Measurements from ENCODE around the gene TMX3. TPM values are rescaled to one million over a fixed set of nuclear protein-coding genes. Genes with fewer than 3 reads are reported as not detected.

The TMX3 gene
- polyA plus RNA-seq, 3 donors: 57.3 to 78.5 (median 64.8) TPM

DNA sequence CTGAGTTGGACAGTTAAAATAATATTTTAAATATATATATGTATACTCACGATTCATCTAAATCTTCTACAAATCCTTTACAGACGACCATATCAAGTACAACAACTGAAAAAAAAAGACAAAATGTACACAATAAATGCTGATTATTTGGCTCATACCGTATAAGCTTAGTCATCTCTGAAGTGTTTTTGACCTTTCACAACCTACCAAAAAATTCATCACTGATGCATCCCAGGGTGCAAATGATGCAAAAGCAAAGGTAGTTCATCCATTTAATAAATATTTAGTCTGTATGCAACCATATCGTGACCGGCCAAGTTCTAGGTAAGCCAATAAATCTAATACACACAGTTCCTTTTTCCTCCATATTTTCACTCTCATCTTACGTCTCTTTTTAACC lies 1.1 kb downstream of the TMX3 start:
- no peak for DNase-seq (ENCODE audit: low read depth in 3 of 3, low spot score in 2 of 3)

DNA sequence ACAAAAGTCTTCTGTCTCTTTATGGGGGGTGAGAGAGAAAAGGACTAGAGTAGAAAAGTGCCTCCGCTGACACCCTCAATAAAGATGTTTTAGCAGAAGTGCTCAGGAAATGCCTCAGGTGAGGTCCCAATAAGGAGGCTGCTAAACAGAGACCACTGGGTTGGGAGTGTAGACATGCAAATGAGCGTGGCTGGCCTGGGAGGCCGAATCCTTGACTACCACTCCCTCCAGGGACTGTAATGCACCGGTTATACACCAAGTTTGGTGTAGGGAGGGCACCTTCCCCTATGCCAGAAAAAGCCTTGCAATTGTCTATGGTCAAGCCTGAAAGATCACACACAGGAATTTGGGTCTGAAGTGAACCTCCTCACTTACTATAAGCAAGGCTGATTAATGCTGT lies 1.8 kb downstream of the TMX3 start:
- DNase-seq (ENCODE audit: low read depth in 3 of 3, low spot score in 2 of 3): no peak

GRCh38 chr18:68707646-68708045 lies 7.3 kb downstream of the TMX3 start:
- no peak for DNase-seq (ENCODE audit: low read depth in 3 of 3, low spot score in 2 of 3)

DNA sequence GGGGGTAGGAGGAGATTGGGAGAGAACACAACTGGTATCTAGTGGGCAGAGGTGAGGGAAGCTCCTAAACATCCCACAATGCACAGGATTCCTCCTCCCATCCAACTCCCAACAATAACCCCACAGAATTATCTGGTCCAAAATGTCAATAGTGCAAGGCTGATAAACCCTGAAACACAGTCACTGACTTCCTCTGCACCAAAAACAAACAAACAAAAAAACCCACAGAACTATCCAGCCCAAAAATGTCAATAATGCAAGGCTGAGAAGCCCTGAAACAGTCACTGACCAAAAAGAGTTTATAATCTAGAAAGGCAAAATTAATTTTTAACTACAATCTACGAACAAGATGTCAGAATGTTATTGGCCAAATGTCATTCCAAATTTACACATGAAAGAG lies 9.8 kb downstream of the TMX3 start:
- DNase-seq (ENCODE audit: low read depth in 3 of 3, low spot score in 2 of 3): no peak

GRCh38 chr18:68703326-68703725 lies 11.6 kb downstream of the TMX3 start:
- DNase-seq (ENCODE audit: low read depth in 3 of 3, low spot score in 2 of 3): no peak

DNA sequence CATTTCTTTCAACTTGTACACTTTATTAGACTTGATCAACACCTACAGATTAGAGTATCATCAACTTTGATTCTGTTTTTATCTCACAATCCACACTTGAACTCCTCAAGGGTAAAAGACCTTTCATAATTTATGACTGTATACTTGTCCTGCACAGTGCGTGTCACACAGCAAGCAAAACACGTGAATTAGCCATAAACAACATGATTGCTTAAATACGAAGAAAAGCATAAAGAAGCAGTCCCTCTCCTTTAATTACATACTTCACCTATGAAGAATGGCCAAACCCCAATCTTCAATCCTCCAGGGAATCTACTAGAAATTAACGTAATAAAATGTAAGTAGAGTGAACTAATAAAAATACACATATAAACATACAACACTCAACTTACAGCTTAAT lies 13.6 kb downstream of the TMX3 start:
- DNase-seq (ENCODE audit: low read depth in 3 of 3, low spot score in 2 of 3): no peak

DNA sequence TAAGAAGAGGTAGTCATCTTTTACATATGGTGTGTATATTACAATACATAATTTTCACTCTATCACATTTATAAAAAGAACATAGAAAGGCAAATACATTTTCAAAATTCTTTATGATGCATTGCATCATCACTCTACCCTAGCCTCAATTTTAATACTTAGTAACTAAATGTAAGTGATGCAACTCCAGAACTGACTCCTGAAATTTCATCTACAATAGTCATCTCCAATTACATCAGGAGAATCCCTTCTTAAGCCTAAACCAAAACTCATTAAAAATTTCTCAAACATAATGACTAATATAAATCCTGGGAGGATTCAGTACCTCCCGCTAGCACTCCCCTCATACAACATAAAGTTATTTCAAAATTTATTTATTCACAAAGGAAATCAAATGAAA lies 15.9 kb downstream of the TMX3 start:
- no peak for DNase-seq (ENCODE audit: low read depth in 3 of 3, low spot score in 2 of 3)

GRCh38 chr18:68696937-68697336 lies 18.0 kb downstream of the TMX3 start:
- DNase-seq (ENCODE audit: low read depth in 3 of 3, low spot score in 2 of 3): no peak

DNA sequence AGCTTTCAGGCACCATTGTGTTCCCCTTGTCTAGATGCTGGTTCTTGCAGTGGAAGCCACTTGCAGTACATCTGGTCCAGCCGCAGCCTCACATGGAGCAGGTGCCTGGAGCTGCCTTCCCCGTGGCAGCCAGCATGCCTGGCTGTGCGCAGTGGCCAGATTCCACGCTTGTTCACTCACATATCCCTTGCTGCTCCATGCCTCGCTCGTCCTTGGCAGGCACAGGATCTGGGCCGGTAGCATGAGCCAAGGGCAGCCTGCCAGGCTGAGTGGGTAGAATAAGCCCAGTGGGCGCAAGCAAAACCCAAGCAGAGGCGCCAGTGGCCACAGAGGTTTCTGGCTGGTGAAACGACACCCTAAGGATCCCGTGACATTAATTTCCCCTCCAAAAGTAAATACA lies 20.6 kb downstream of the TMX3 start:
- DNase-seq (ENCODE audit: low read depth in 3 of 3, low spot score in 2 of 3): no peak

- DNase-seq (ENCODE audit: low read depth in 3 of 3, low spot score in 2 of 3): no peak
Measured at GRCh38 chr18:68693091-68693815, 21.7 kb downstream of the TMX3 start.

GRCh38 chr18:68679528-68679927 lies 35.4 kb downstream of the TMX3 start:
- no peak for DNase-seq (ENCODE audit: low read depth in 3 of 3, low spot score in 2 of 3)

- no peak for DNase-seq (ENCODE audit: low read depth in 3 of 3, low spot score in 2 of 3)
Measured at GRCh38 chr18:68676913-68677312, 38.0 kb downstream of the TMX3 start.

DNA sequence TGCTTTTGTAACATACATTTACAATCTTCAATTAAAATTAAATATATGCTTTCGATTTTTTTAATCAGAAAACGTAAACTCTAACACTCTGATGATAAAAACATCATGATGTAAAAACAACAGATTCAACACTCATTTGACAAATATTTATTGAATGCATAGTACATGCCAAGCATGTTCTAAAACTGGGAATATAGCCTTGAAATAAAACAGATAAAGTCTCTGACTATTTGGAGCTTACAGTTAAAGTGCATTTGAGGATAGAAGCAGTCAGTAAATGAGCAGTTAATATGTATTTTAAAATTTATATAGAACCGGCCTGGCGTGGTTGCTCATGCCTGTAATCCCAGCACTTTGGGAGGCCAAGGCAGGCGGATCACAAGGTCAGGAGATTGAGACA lies 47.8 kb downstream of the TMX3 start:
- no peak for DNase-seq (ENCODE audit: low read depth in 3 of 3, low spot score in 2 of 3)

DNA sequence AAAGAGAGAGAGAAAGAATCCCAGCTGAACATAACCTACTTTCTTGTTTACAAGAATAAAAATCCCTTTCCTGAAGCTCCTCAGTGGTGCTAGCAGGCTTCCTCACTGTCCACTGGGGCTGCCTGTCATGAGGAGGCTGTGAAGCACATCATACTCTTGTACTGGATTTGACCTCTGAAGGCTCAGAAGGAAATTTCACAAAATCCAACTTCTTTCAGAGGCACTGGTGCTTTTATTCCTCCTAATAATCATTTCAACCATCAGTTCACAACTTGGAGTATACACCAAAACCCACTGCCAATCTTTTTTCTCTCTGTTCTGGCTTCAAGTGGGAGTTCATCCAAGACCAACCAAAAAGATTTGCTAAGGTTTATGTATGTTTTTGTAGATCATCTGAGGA lies 48.5 kb downstream of the TMX3 start:
- no peak for DNase-seq (ENCODE audit: low read depth in 3 of 3, low spot score in 2 of 3)

- DNase-seq (ENCODE audit: low read depth in 3 of 3, low spot score in 2 of 3): no peak
Measured at GRCh38 chr18:68665628-68666027, 49.3 kb downstream of the TMX3 start.

GRCh38 chr18:68662754-68663153 lies 52.2 kb downstream of the TMX3 start:
- DNase-seq (ENCODE audit: low read depth in 3 of 3, low spot score in 2 of 3): no peak

GRCh38 chr18:68660354-68661183 lies 54.3 kb downstream of the TMX3 start:
- peak in 1 of 3 donors; percentile 23 for DNase-seq (ENCODE audit: low read depth in 3 of 3, low spot score in 2 of 3)

GRCh38 chr18:68648191-68648590 lies 66.7 kb downstream of the TMX3 start:
- no peak for DNase-seq (ENCODE audit: low read depth in 3 of 3, low spot score in 2 of 3)

DNA sequence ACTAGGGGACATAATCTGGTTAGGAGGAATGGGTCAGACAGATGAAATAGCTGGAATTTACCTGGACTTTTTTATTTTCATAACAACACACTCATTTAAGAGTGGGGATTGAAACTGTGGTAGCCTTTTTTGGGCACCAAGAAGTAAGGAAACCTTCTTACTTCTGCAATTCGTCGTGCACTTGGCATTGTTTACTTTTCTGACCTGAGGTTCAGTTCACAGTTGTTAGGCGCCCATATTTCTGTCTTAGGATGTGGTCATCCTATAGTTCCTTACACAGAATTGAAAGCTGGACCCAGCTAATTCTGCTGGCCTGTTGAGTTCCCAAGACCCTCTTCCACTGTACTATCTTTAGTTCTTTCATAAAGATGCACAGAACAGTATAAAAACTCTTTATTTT lies 72.9 kb downstream of the TMX3 start:
- DNase-seq (ENCODE audit: low read depth in 3 of 3, low spot score in 2 of 3): no peak

DNA sequence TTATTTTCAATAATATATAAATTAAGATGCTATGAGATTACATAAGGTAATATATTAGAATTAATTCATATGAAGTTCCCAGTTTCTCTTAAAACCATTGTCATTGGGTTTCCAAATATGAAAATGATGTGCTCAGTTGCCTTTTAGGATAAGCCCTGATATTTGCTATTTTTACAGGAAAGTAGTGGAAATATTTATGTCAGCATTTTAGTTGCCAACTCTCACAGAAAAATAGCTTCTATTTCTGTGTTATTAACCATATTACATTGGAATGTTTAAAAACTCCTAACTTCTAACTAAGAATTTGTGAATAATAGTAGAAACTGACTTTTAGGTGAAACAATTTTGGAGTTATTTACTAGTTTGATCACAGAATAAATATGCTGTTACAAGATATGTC lies 74.0 kb downstream of the TMX3 start:
- no peak for DNase-seq (ENCODE audit: low read depth in 3 of 3, low spot score in 2 of 3)

GRCh38 chr18:68638613-68639012 lies 76.3 kb downstream of the TMX3 start:
- DNase-seq (ENCODE audit: low read depth in 3 of 3, low spot score in 2 of 3): no peak

- DNase-seq (ENCODE audit: low read depth in 3 of 3, low spot score in 2 of 3): no peak
Measured at GRCh38 chr18:68627812-68628211, 87.1 kb downstream of the TMX3 start.
